Vagina (tissue), 2 donors: Measurements from ENCODE around the gene SH3BP2.

ENCODE experiments used
- POLR2A ChIP-seq, 2 donors: fragments of 450-650 bp; IDR thresholded peaks; one replicate each; pipeline ENCODE4 v1.6.1; 2017; ENCODE audit warnings: antibody characterized with exemption in 2 of 2, mild to moderate bottlenecking in 2 of 2, moderate library complexity in 2 of 2
- POLR2AphosphoS5 ChIP-seq, 2 donors: sonication (generic); formaldehyde crosslinking; IDR thresholded peaks; one replicate each; pipeline ENCODE4 v1.9.0; 2017; ENCODE audit warnings: antibody characterized with exemption in 2 of 2, mild to moderate bottlenecking in 2 of 2, low read depth in 1 of 2; ENCODE audit not compliant: insufficient read depth in 1 of 2
- TF ChIP-seq, protein P1 (sequence below), 3 experiments: fragments of 450-650 bp in 2 of 3; fragments of 200-600 bp in 1 of 3; sonication (generic) in 1 of 3; IDR thresholded peaks; one replicate each; pipeline ENCODE4 v1.5.1; 2017 to 2019; ENCODE audit warnings: antibody characterized with exemption in 3 of 3, mild to moderate bottlenecking in 2 of 3, moderate library complexity in 2 of 3

- TF ChIP-seq, protein P1, sequence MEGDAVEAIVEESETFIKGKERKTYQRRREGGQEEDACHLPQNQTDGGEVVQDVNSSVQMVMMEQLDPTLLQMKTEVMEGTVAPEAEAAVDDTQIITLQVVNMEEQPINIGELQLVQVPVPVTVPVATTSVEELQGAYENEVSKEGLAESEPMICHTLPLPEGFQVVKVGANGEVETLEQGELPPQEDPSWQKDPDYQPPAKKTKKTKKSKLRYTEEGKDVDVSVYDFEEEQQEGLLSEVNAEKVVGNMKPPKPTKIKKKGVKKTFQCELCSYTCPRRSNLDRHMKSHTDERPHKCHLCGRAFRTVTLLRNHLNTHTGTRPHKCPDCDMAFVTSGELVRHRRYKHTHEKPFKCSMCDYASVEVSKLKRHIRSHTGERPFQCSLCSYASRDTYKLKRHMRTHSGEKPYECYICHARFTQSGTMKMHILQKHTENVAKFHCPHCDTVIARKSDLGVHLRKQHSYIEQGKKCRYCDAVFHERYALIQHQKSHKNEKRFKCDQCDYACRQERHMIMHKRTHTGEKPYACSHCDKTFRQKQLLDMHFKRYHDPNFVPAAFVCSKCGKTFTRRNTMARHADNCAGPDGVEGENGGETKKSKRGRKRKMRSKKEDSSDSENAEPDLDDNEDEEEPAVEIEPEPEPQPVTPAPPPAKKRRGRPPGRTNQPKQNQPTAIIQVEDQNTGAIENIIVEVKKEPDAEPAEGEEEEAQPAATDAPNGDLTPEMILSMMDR (IDR thresholded peaks at IDR 0.05), result no peak
- peak in 1 of 2 donors; percentile 32 for TF ChIP-seq POLR2AphosphoS5 (IDR thresholded peaks at IDR 0.05; ENCODE audit: insufficient read depth in 1 of 2, low read depth in 1 of 2)
- TF ChIP-seq POLR2A (IDR thresholded peaks at IDR 0.05), result no peak
Observed at GRCh38 chr4:2753436-2753835, 39.4 kb upstream of the SH3BP2 start.
